DND-41 (cell line): ENCODE data around the gene COX6A2.

Experiments used
- ATAC-seq: fragments of 200-7000 bp; cut with Tn5 transposase; 3 replicates; pipeline ENCODE4 v1.9.1; 2021; ENCODE audit warnings: low read depth; ENCODE audit not compliant: insufficient read depth
- DNase-seq: peaks from one replicate; pipeline ENCODE4 v3.0.0-alpha.2; 2020
- H2AFZ ChIP-seq: 2 replicates; pipeline ENCODE4 v1.6.0; 2012; ENCODE audit warnings: low read depth, low read length
- H3K27ac ChIP-seq: 2 replicates; pipeline ENCODE4 v1.5.1; 2012; ENCODE audit warnings: low read length, inconsistent platforms
- H3K27me3 ChIP-seq: fragments of 200-600 bp; sonication (generic); 2 replicates; pipeline ENCODE4 v1.6.0; 2012; ENCODE audit warnings: low read length, mild to moderate bottlenecking, inconsistent platforms; ENCODE audit not compliant: insufficient read depth, poor library complexity
- H3K36me3 ChIP-seq: 2 replicates; pipeline ENCODE4 v1.5.1; 2012; ENCODE audit warnings: low read length, inconsistent platforms; ENCODE audit not compliant: insufficient read depth
- H3K4me1 ChIP-seq: 2 replicates; pipeline ENCODE4 v1.5.1; 2012; ENCODE audit warnings: mild to moderate bottlenecking, low read length; ENCODE audit not compliant: insufficient read depth
- H3K4me2 ChIP-seq: 2 replicates; pipeline ENCODE4 v1.6.0; 2012; ENCODE audit warnings: mild to moderate bottlenecking, moderate library complexity, low read length, inconsistent platforms; ENCODE audit not compliant: insufficient read depth
- H3K4me3 ChIP-seq, 2 experiments: fragments of 200-600 bp in 1 of 2; shearing (Covaris generic) in 1 of 2; 2 replicates each; pipeline ENCODE4 v1.5.1; 2012 to 2016; ENCODE audit warnings: inconsistent platforms in 2 of 2, low read length in 2 of 2, mild to moderate bottlenecking in 2 of 2, low read depth in 1 of 2, moderate library complexity in 1 of 2
- H3K79me2 ChIP-seq: 2 replicates; pipeline ENCODE4 v1.6.0; 2012; ENCODE audit warnings: low read length, inconsistent platforms; ENCODE audit not compliant: insufficient read depth
- H3K9ac ChIP-seq: 2 replicates; pipeline ENCODE4 v1.6.0; 2012; ENCODE audit warnings: low read depth, mild to moderate bottlenecking, inconsistent platforms, low read length, moderate library complexity
- H3K9me3 ChIP-seq: 2 replicates; pipeline ENCODE4 v1.5.1; 2012; ENCODE audit warnings: low read length, moderate library complexity, mild to moderate bottlenecking, inconsistent platforms; ENCODE audit not compliant: insufficient read depth, severe bottlenecking
- H4K20me1 ChIP-seq: 2 replicates; pipeline ENCODE4 v1.6.0; 2012; ENCODE audit warnings: low read length; ENCODE audit not compliant: insufficient read depth
- EZH2 ChIP-seq: IDR thresholded peaks from 3 replicates; pipeline ENCODE4 v1.6.1; 2012; ENCODE audit warnings: borderline replicate concordance, low read depth, mild to moderate bottlenecking, moderate library complexity, low read length, inconsistent platforms; ENCODE audit not compliant: severe bottlenecking
- TF ChIP-seq, protein P1 (sequence below): IDR thresholded peaks from 2 replicates; pipeline ENCODE4 v1.5.1; 2012; ENCODE audit warnings: borderline replicate concordance, low read length, moderate library complexity, mild to moderate bottlenecking; ENCODE audit not compliant: poor library complexity, severe bottlenecking; ENCODE audit errors: extremely low read depth

COX6A2 gene

DNA sequence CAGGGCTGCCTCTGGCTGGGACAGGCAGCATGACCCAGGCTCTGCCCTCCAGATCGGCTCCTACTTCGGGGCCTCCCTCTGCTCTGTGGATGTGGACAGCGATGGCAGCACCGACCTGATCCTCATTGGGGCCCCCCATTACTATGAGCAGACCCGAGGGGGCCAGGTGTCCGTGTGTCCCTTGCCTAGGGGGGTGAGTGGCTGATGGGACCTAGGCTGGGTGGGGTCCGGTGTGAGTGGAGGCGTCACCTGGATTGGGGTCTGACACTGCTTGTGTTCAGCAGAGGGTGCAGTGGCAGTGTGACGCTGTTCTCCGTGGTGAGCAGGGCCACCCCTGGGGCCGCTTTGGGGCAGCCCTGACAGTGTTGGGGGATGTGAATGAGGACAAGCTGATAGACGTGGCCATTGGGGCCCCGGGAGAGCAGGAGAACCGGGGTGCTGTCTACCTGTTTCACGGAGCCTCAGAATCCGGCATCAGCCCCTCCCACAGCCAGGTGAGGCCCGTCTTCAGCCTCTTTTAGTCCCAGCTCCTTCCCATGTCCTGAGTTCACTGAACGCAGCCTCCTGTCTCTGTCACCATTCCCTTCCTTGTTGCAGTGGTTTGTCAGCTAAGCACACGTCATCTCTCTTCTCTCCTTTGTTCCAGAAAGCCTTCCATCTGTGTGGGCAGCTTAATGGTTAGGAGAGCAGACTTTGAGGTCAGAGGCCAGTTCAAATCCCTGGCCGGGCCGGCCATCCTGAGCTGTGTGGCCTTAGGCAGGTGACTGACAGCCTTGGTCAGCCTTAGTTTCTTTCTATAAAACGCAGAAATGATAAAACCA is 16.9 kb downstream of the COX6A2 start:
- Histone ChIP-seq H3K4me2 (no peak overlapping the region), H3K79me2 (no peaks in the 10 kb centered on the region), H2AFZ (no peak overlapping the region), H3K9me3 (no peaks in the 10 kb centered on the region), H3K4me3 (no peak overlapping the region), H3K36me3 (no peaks in the 10 kb centered on the region), H3K4me1 (no peaks in the 10 kb centered on the region), H3K27me3 (no peaks in the 10 kb centered on the region), H3K9ac (no peak overlapping the region), H3K27ac (no peak overlapping the region), H4K20me1 (no peaks in the 10 kb centered on the region)
- no peak for TF ChIP-seq EZH2
- TF ChIP-seq, protein P1, sequence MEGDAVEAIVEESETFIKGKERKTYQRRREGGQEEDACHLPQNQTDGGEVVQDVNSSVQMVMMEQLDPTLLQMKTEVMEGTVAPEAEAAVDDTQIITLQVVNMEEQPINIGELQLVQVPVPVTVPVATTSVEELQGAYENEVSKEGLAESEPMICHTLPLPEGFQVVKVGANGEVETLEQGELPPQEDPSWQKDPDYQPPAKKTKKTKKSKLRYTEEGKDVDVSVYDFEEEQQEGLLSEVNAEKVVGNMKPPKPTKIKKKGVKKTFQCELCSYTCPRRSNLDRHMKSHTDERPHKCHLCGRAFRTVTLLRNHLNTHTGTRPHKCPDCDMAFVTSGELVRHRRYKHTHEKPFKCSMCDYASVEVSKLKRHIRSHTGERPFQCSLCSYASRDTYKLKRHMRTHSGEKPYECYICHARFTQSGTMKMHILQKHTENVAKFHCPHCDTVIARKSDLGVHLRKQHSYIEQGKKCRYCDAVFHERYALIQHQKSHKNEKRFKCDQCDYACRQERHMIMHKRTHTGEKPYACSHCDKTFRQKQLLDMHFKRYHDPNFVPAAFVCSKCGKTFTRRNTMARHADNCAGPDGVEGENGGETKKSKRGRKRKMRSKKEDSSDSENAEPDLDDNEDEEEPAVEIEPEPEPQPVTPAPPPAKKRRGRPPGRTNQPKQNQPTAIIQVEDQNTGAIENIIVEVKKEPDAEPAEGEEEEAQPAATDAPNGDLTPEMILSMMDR, result no peak
- DNase-seq, result no peak
- no peak for ATAC-seq

GRCh38 chr16:31410082-31410481 is 18.1 kb downstream of the COX6A2 start:
- no peaks in the 10 kb centered on the region for H3K9me3 ChIP-seq
- DNase-seq (no peak), ATAC-seq (no peak)
- H3K9ac ChIP-seq, result no peak overlapping the region
- H3K4me3 ChIP-seq, result no peak overlapping the region
- TF ChIP-seq, protein P1, result no peak
- TF ChIP-seq EZH2, result no peak
- no peak overlapping the region for H3K27ac ChIP-seq
- no peaks in the 10 kb centered on the region for H3K27me3 ChIP-seq
- no peaks in the 10 kb centered on the region for H3K4me1 ChIP-seq
- no peaks in the 10 kb centered on the region for H3K36me3 ChIP-seq
- no peaks in the 10 kb centered on the region for H4K20me1 ChIP-seq
- no peak overlapping the region for H3K4me2 ChIP-seq
- H3K79me2 ChIP-seq, result no peaks in the 10 kb centered on the region
- no peak overlapping the region for H2AFZ ChIP-seq

GRCh38 chr16:31409433-31409832 is 18.7 kb downstream of the COX6A2 start:
- Histone ChIP-seq H3K9ac (no peak overlapping the region), H4K20me1 (no peaks in the 10 kb centered on the region), H3K4me1 (no peaks in the 10 kb centered on the region), H3K9me3 (no peaks in the 10 kb centered on the region), H3K36me3 (no peaks in the 10 kb centered on the region), H3K27me3 (no peaks in the 10 kb centered on the region), H3K79me2 (no peaks in the 10 kb centered on the region), H2AFZ (no peak overlapping the region), H3K4me2 (no peak overlapping the region), H3K27ac (no peak overlapping the region), H3K4me3 (no peak overlapping the region)
- ATAC-seq (no peak), DNase-seq (no peak)
- TF ChIP-seq, protein P1, result no peak
